GM19043 (cell line): ENCODE measurements around the gene ZNF782.
"Not testable (repeated sequence)": the region's sequence is repeated elsewhere in the genome, so short reads cannot be mapped to it uniquely, and the experiment has no call there.

ENCODE experiments used
- ATAC-seq: cut with Tn5 transposase; IDR thresholded peaks from one replicate; pipeline ENCODE4 v1.9.1; 2021; ENCODE audit warnings: low read depth; ENCODE audit not compliant: unreplicated experiment

The ZNF782 gene

DNA sequence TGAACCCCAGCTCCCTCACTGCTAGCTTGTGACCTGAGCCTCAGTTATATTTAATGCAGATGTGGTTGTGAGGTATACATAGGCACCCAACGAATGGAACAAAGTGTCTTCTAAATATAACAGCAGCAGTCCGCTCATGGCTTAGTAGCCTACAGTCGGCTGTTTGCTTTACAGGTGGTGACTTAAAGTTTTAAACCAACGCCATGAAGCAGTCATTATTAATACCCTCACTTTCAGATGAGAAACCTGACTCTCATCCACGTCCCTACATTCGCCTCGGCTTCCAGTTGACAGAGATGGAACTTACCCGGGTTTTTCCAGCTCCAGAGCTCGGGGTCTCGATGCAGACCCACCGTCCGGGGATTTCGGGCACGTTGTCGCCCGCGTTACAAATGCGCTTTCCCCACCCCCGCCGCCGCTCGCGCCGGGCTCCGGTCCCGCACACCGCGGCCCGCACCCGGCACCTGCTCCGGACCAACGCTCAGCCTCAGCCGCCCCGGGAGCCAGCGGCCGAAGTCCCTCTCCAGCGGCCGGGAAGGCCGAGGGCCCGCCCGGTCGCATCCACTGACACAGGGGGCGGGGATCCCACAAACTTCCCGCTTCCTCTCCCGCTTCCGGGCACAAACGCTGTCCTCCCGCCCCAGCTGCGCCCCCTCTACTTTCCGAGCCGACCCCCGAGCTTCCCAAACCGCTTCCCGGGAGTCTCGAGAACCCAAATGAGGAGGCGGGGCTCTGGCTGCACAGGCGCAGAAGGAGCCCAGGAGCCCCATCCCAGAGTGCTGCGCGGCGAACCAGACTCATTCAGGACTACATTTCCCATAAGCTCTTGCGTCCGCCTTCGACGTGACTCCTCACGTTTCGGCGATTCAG is at the start of gene ZNF782:
Gene ZNF782 (minus strand): TSS at position 734 of the 870 bp plus-strand sequence. CDS start 2,553 bp downstream, outside the sequence.
- ATAC-seq, result peak; percentile 81

- not testable (repeated sequence) for ATAC-seq
Measured at GRCh38 chr9:96900010-96900409, 45.7 kb upstream of the ZNF782 start.

GRCh38 chr9:96892131-96892530 is 37.8 kb upstream of the ZNF782 start:
- no peak for ATAC-seq

DNA sequence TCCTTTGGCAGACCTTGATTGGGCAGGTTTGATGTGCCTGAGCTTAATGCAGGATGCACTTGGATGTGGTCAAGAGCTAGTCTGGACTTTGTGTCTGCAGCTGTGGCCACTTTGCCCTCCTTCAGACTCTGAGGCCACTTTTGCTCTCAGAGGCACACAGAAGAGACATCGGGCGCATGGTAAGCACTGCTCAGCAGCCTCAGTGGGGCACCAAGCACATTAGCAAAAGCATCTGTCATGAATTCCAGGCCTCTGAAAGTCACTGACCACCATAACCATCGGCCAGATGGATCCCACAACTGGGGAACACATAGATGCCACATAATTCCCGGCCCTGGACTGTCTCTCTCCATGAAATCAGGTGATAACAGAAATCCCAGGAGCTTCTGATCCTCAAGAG is 34.3 kb upstream of the ZNF782 start:
- no peak for ATAC-seq

DNA sequence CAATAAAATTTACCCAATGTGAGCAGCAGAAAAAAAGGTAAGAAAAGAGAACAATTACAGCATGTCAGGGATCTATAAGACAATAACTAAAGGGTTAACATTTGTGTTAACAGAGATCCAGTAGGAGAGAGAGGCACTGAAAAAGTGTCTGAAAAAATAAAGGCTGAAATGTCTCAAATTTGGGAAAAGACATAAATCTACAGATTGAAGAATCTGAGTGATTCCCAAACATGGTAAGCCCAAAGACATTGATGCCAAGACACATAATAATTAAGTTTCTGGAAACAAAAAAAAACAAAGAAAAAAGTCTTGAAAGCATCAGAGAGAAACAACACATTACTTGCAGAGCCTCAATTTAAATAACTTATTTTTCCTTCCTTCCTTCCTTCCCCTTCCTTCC is 31.1 kb upstream of the ZNF782 start:
- ATAC-seq, result no peak

DNA sequence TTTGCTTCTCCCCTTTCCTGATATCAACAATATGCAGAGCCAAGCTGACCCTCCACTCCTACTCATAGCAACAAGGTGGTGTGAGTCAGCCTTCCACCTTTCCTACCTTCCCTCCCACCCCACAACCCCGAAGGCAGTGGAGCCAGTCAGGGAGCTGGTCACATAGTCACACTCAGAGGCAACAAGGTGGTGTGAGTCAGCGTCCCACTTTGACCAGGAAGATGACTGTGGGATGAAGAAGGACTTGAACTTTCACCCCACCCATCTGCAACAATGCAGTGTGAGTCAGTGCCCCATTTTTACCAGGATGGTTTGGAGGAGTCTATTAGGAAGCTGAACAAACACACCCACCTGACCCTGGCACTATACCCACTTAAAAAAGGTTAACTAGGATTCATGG is 30.1 kb upstream of the ZNF782 start:
- ATAC-seq, result no peak

DNA sequence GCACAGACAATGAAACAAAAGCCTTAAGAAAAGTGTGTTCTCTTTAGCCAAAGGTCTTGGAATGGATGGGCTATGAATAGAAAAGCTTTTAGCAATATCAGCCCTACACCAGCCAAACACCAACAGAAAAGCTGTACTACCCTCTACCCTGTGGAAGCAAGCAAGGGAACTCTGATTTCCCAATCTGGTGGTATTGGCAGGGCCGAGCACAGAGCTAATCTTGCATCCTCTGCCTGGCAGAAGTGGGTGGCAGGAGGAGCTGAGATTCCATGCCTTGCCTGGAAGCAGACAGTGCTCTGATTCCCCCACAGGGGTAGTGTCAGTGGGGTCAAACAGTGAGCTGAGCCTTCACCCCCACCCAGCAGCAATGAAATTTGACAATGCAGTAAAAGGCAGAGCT is 29.6 kb upstream of the ZNF782 start:
- no peak for ATAC-seq

DNA sequence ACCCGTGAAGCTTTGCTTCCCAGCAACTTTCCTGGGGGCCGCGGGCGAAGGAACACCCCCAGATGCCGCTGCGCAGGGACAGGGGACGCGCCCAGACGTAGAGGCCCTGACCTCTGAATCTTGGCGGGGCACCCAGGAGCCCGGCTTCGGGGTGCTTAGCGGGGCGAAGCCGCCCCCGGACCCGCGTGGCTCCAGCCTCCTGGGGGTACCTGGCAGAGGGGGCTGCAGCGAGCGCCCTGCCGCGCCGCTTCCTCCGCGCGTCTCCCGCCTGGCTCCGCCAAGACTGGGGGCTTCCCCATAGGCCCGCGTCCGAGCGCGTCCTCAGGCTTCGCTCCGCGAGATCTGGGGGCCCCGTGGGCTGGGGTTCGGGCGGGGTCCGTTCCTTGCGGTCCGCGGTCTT is 23.0 kb upstream of the ZNF782 start:
- ATAC-seq, result no peak

- ATAC-seq, result peak; percentile 39
Measured at GRCh38 chr9:96875461-96876142, 21.3 kb upstream of the ZNF782 start.

GRCh38 chr9:96874947-96875460 is 20.7 kb upstream of the ZNF782 start:
- peak; percentile 73 for ATAC-seq

DNA sequence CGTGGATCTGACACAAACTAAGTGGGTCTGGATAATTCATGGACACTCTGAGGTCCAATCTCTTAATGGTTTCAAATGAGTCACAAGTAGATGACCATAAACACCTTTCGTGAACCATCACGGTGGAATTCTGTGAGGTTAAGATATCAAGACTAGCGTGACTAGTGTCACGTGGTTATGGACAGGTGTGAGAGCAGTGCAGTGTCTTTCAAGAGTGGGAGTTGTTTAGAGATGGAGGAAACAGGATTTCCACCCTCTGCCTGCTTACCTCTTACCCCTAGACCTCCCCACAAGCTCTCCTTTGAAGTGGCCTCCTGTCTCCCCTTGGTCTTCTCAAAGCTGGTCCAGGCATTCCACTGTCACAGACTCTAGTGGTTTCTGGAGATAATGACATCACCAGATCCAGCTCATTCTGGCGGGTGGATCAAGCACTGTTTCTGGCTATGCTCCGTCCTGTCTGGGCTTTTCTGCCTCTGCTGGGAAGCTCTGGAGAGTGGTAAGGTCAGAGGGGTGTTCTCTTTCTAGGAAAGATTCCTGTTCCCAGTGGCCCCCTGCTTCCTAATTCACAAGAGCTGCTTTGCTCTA is 20.0 kb upstream of the ZNF782 start:
- no peak for ATAC-seq

- ATAC-seq, result no peak
Measured at GRCh38 chr9:96871176-96871575, 16.9 kb upstream of the ZNF782 start.

DNA sequence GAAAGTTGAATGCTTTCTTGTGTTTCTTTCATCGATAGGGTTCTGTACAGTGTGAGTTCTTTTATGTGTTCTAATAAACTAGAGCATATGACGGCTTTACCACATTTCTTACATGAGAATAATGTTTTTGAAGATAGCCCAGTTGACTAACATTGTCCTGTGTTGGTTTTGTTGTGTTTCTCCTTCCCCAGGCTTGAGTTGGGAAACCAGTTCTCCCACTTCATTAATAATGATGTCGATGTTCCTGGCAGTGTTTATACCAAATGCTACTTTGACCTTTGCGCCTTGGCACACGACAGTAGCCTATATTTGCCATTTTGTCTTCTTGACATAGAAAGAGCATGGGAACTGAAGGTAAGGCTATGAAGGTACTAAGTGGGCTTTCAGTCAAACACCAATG is 14.4 kb upstream of the ZNF782 start:
- no peak for ATAC-seq

DNA sequence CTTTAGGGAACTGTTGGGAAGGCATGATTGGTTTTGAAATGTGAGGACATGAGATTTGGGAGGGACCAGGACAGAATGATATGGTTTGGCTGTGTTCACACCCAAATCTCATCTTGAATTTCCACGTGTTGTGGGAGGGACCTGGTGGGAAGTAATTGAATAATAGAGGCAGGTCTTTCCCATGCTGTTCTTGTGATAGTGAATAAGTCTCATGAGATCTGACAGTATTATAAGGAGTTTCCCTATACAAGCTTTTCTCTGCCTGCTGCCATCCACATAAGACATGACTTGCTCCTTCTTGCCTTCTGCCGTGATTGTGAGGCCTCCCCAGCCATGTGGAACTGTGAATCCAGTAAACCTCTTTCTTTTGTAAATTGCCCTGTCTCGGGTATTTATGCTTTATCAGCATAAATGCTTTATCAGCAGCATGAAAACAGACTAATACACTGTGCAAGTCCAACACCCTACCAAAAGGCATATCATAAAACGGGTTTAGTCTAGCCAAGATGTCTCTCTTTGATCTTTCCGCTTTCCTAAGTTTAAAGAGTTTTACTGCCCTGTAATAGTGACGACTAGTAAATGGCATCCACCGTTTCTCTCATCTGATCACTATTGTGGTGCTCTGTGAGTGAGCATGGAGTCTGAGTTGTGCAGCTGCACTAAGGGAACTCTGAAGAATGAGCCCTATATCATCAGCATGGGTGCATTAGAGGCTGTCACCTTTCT is 12.9 kb upstream of the ZNF782 start:
- no peak for ATAC-seq

DNA sequence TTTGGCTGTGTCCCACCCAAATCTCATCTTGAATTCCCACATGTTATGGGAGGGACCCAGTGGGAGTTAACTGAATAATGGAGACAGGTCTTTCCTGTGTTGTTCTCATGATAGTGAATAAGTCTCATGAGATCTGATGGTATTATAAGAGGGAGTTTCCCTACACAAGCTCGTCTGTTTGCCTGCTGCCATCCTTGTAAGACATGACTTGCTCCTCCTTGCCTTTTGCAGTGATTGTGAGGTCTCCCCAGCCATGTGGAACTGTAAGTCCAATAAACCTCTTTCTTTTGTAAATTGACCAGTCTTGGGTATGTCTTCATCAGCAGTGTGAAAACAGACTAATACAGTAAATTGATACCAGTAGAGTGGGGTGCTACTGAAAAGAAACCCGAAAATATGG is 10.9 kb upstream of the ZNF782 start:
- ATAC-seq, result not testable (repeated sequence)

DNA sequence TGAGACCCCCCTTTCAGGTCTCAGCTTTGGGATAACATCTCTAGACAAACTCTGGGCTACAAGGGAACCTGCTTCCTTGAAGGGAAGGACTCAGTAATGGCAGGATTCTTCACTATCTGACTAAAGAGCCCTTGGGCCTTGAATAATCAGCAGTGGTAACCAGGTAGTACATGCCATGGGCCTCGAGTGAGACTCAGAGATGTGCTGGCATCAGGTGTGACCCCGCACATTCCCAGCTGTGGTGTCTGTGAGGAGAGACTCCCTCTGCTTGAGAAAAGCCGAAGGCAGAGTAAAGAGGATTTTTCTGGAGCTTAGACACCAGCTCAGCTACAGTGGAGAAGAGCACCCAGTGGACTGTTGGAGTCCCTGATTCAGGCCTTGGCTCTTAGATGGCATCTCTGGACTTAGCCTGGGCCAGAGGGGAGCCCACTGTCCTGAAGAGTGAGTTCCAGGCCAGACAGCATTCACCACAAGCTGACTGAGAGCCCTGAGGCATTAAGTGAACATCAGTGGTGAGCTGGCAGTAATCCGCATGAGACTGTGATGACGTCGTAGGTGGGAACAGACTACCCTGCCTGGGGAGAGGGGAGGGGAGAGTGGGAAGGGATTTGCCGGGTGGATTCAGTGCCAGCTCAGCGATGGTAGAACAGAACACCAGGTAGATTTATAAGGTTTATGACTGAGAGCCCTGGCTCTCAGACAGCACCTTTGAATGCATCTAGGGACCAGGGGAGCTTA is 5.3 kb upstream of the ZNF782 start:
- no peak for ATAC-seq

GRCh38 chr9:96858670-96859069 is 4.4 kb upstream of the ZNF782 start:
- ATAC-seq, result no peak

GRCh38 chr9:96858018-96858573 is 3.8 kb upstream of the ZNF782 start:
- ATAC-seq, result no peak

GRCh38 chr9:96856363-96857286 is 2.3 kb upstream of the ZNF782 start:
- ATAC-seq, result peak; percentile 65
